ENCODE data around the gene PRRT1.

DNA sequence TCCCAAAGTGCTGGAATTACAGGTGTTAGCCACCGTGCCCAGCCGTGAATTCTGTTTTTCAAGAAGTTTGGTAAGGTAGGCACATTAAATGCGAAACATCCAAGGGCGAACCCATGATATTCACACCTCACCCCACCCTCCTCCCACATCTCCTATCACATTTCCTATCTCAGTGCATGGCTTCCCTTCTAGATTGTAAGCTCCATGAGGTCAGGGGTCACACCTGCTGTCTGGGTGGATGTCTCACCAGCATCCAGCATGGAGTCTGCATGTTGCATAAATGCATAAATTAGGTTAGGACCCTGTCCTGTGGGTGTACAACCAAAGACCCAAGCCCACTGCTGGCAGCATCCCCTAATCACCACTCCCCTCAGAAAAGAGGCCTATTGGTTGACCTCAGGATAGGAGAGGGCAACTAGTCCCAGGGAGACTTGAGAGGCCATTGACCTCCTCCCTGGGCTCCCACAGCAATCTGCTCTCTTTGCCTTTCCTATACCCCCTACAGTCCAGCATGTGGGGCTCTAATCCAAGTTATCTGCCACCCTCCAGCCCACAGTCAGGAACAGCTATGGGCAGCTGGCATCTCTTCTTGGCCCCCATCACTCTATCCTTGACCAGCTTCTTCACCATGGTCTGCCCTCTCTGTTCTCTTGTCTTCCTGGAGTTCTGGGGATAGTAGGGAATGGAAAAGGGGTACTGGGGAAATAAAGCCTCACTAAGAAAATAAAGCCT is 4.2 kb downstream of the PRRT1 start:
- no peak for TF ChIP-seq POLR2A (IDR thresholded peaks at IDR 0.05; ENCODE audit: low read depth, low read length)
- TF ChIP-seq POLR2AphosphoS5 (IDR thresholded peaks at IDR 0.05; ENCODE audit: low read depth, low read length): no peak

Data from GM12892 (cell line).